HEK293T (cell line): ENCODE data around the gene RAB6A.

Experiments
- CTCF ChIA-PET: fragments of 350-600 bp; formaldehyde crosslinking; extraction: SDS; loops from one replicate; lab custom pipeline; 2021; ENCODE audit warnings: antibody characterized with exemption, inconsistent platforms; lab: Yijun Ruan, JAX
- POLR2A ChIA-PET: fragments of 350-600 bp; formaldehyde crosslinking; extraction: SDS; loops from one replicate; lab custom pipeline; 2020; ENCODE audit warnings: antibody characterized with exemption, inconsistent platforms; lab: Yijun Ruan, JAX
- DNase-seq: peaks from one replicate; pipeline ENCODE4 v3.0.0; 2012; ENCODE audit warnings: mixed read lengths; ENCODE audit errors: extremely low spot score
- ARNT ChIP-seq: fragments of 450-650 bp; IDR thresholded peaks from 2 replicates; pipeline ENCODE4 v1.6.1; 2017; ENCODE audit warnings: mild to moderate bottlenecking
- BHLHE40 ChIP-seq: fragments of 450-650 bp; IDR thresholded peaks from 2 replicates; pipeline ENCODE4 v1.6.1; 2016; ENCODE audit warnings: mild to moderate bottlenecking, moderate library complexity, borderline replicate concordance
- CTBP1 ChIP-seq: fragments of 450-650 bp; IDR thresholded peaks from 2 replicates; pipeline ENCODE4 v1.6.1; 2016; ENCODE audit warnings: borderline replicate concordance
- ELF4 ChIP-seq: fragments of 450-650 bp; IDR thresholded peaks from 2 replicates; pipeline ENCODE4 v1.6.1; 2017; ENCODE audit warnings: antibody characterized with exemption
- FOXA1 ChIP-seq: fragments of 450-650 bp; IDR thresholded peaks from 2 replicates; pipeline ENCODE4 v1.6.1; 2016; ENCODE audit warnings: mild to moderate bottlenecking
- FOXK2 ChIP-seq: fragments of 450-650 bp; IDR thresholded peaks from 2 replicates; pipeline ENCODE4 v1.6.1; 2016; ENCODE audit warnings: mild to moderate bottlenecking
- FOXM1 ChIP-seq: fragments of 450-650 bp; IDR thresholded peaks from 2 replicates; pipeline ENCODE4 v1.6.1; 2017; ENCODE audit warnings: mild to moderate bottlenecking, borderline replicate concordance
- HDGF ChIP-seq: fragments of 450-650 bp; IDR thresholded peaks from 2 replicates; pipeline ENCODE4 v1.6.1; 2017; ENCODE audit warnings: antibody characterized with exemption, borderline replicate concordance
- L3MBTL2 ChIP-seq: fragments of 450-650 bp; conservative IDR thresholded peaks from 2 replicates; pipeline ENCODE4 v1.6.1; 2016; ENCODE audit warnings: mild to moderate bottlenecking
- LEF1 ChIP-seq: fragments of 450-650 bp; IDR thresholded peaks from 2 replicates; pipeline ENCODE4 v1.6.1; 2017; ENCODE audit warnings: mild to moderate bottlenecking, borderline replicate concordance
- NFRKB ChIP-seq: fragments of 450-650 bp; IDR thresholded peaks from 2 replicates; pipeline ENCODE4 v1.6.1; 2016; ENCODE audit warnings: mild to moderate bottlenecking, moderate library complexity
- PKNOX1 ChIP-seq: fragments of 450-650 bp; IDR thresholded peaks from 2 replicates; pipeline ENCODE4 v1.6.1; 2016
- SP1 ChIP-seq: fragments of 450-650 bp; IDR thresholded peaks from 2 replicates; pipeline ENCODE4 v1.6.1; 2017
- SUZ12 ChIP-seq: fragments of 450-650 bp; IDR thresholded peaks from 2 replicates; pipeline ENCODE4 v1.6.1; 2016; ENCODE audit warnings: mild to moderate bottlenecking
- TARDBP ChIP-seq: fragments of 450-650 bp; IDR thresholded peaks from 2 replicates; pipeline ENCODE4 v1.6.1; 2016
- ZNF384 ChIP-seq: fragments of 450-650 bp; IDR thresholded peaks from 2 replicates; pipeline ENCODE4 v1.6.1; 2016

RAB6A gene

DNA sequence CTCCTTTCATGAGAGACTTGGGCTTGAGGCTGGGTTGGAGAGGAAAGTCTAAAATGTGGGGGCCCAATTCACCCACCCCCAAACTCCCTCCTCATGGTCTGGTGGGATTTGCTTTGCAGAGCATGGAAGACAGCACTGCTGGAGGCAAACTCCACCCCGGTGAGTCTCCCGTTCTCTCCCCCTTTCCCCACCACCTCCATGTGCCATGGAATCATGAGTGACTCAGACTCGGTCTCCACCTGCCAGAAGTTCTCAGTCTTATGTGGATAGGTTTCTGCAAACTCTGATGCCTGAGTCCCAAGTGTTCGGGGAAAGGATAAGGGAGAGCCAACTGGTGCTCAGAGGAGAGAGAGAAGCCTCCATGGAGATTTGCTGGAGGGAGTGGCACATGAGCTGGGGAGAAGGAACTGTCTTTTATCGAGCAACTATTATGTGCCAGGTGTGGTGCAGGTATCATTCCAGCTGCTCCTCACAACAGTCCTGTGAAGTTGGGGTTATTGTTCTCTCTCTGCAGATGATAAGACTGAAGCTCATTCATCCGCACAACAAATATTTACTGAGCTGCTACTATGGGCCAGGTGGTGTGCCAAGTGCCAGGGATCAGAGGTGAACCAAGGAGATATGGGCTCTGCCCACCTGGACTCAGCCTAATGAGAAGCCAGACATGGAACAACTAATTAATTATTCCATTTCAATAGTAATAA, 107.9 kb downstream of the RAB6A start:
- CTCF ChIA-PET, result no interaction called here
- TF ChIP-seq FOXM1 (no peak), ZNF384 (no peak), LEF1 (no peak), SP1 (no peak), TARDBP (no peak), CTBP1 (no peak), ARNT (no peak), HDGF (no peak), ELF4 (no peak), L3MBTL2 (no peak), NFRKB (no peak), FOXK2 (no peak), PKNOX1 (no peak), FOXA1 (no peak), SUZ12 (no peak)
- POLR2A ChIA-PET, result no interaction called here
- no peak for DNase-seq

GRCh38 chr11:73652046-73652730, 108.7 kb downstream of the RAB6A start:
- DNase-seq, result no peak
- ChIA-PET POLR2A (no interaction called here), CTCF (no interaction called here)
- TF ChIP-seq HDGF (no peak), FOXM1 (no peak), NFRKB (no peak), SP1 (no peak)

DNA sequence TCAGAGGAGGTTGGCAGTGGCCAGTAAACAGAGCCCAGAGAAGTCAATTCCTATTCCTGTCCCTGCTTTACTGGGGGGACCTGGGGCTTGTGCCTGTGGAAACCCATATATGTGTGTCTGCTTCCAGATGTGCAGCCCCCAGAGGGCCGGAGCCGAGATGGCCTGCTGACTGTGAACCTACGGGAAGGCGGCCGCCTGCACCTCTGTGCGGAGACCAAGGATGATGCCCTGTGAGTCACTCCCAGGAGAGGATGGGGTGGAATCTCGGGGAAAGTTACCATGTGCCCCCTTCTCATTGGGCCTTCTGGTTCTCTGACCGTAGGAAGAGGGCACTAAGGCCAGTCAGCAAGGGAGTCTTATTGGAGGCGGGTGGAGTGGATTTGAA, 109.2 kb downstream of the RAB6A start:
- CTCF ChIA-PET, result no interaction called here
- POLR2A ChIA-PET, result no interaction called here
- no peak for DNase-seq
- TF ChIP-seq L3MBTL2 (no peak), SP1 (no peak), HDGF (no peak), BHLHE40 (no peak), ARNT (no peak), FOXA1 (no peak)

DNA sequence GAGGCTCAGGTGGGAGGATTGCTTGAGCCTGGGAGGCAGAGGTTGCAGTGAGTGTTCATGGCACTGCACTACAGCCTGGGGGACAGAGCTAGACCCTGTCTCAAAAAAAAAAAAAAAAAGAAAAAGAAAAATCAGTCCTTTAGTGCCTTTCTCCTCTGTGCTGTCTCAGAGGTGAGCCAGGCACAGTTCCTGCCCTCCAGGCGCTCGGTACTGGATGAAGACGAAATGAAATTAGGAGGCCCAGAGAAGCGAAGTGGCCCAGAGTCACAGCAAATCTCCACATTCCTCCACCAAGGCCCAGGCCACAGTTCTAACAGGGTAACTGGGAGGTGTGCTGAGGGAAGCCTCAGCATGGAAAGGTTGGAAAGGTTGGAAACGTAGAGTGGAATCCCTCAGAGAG, 109.6 kb downstream of the RAB6A start:
- DNase-seq, result no peak
- CTCF ChIA-PET, result no interaction called here
- TF ChIP-seq SUZ12 (no peak), PKNOX1 (no peak), FOXM1 (no peak), ELF4 (no peak), ZNF384 (no peak), CTBP1 (no peak), FOXK2 (no peak), TARDBP (no peak), L3MBTL2 (no peak), NFRKB (no peak), LEF1 (no peak), SP1 (no peak), BHLHE40 (no peak), ARNT (no peak), HDGF (no peak), FOXA1 (no peak)
- POLR2A ChIA-PET, result no interaction called here

- ChIA-PET CTCF (interaction anchor here (1.3 kb wide), 1 partner anchor 25 kb away, joined by 4 read pairs; no protein-coding TSS in a partner anchor), POLR2A (no interaction called here)
- no peak for DNase-seq
- TF ChIP-seq SP1 (no peak), ARNT (no peak), FOXK2 (no peak), ELF4 (no peak), CTBP1 (no peak), FOXA1 (no peak), FOXM1 (no peak), NFRKB (no peak), PKNOX1 (no peak), SUZ12 (no peak)
Observed at GRCh38 chr11:73650400-73650799, 110.5 kb downstream of the RAB6A start.

GRCh38 chr11:73649206-73649605, 111.7 kb downstream of the RAB6A start:
- ChIA-PET CTCF (interaction anchor here (1.3 to 3.0 kb wide), 2 partner anchors 12 to 24 kb away, joined by 4 to 14 read pairs; no protein-coding TSS in a partner anchor), POLR2A (no interaction called here)
- DNase-seq, result no peak
- TF ChIP-seq LEF1 (no peak), SUZ12 (no peak), ZNF384 (no peak)
